B cell (primary cell): ENCODE measurements around the gene TMC3. TPM values are rescaled to one million over a fixed set of nuclear protein-coding genes. Genes with fewer than 3 reads are reported as not detected.
A peak's percentile ranks its signal among the peaks of the same experiment; 100 is the strongest.

ENCODE experiments used
- ATAC-seq: fragments of 200-7000 bp; cut with Tn5 transposase; one replicate; pipeline ENCODE4 v1.10.0; 2021; ENCODE audit warnings: low read depth, mild to moderate bottlenecking, moderate number of reproducible peaks, moderate library complexity
- CTCF ChIA-PET: fragments of 350-600 bp; sonication (Branson Sonifier 250); formaldehyde crosslinking; loops from one replicate; lab custom pipeline; 2021; ENCODE audit warnings: antibody characterized with exemption, inconsistent platforms; lab: Charles Lee
- POLR2A ChIA-PET: fragments of 350-600 bp; sonication (Branson Sonifier 250); formaldehyde crosslinking; loops from one replicate; lab custom pipeline; 2021; ENCODE audit warnings: antibody characterized with exemption; lab: Charles Lee
- DNase-seq: peaks from one replicate; pipeline ENCODE4 v3.0.0; 2013
- H2AFZ ChIP-seq: 2 replicates; pipeline ENCODE4 v1.6.1; 2012; ENCODE audit warnings: mild to moderate bottlenecking, low read depth, low read length; ENCODE audit not compliant: insufficient read depth, poor library complexity, severe bottlenecking
- H3K27ac ChIP-seq, 2 donors: 1 replicate in 1 of 2; 2 replicates in 1 of 2; pipeline ENCODE4 v1.5.1; 2012 to 2013; ENCODE audit warnings: low read length in 2 of 2, mild to moderate bottlenecking in 2 of 2, moderate library complexity in 1 of 2
- H3K27me3 ChIP-seq, 4 experiments: fragments of 200-600 bp in 1 of 4; sonication (generic) in 1 of 4; replicated peaks in 1 of 4; 1 replicate in 2 of 4; 2 replicates in 2 of 4; pipeline versions ENCODE4 v1.6.1 to v1.7.0; 2013 to 2016; ENCODE audit warnings: low read length in 3 of 4, mild to moderate bottlenecking in 2 of 4, mixed read lengths in 1 of 4, moderate library complexity in 1 of 4; ENCODE audit not compliant: insufficient read depth in 4 of 4, control insufficient read depth in 3 of 4; ENCODE audit errors: control extremely low read depth in 1 of 4
- H3K36me3 ChIP-seq, 2 experiments: replicated peaks in 1 of 2; 1 replicate in 1 of 2; 2 replicates in 1 of 2; pipeline versions ENCODE4 v1.6.1 to v1.7.1; 2013; ENCODE audit warnings: low read length in 1 of 2; ENCODE audit not compliant: insufficient read depth in 2 of 2, control insufficient read depth in 1 of 2; ENCODE audit errors: control extremely low read depth in 1 of 2, extremely low read depth in 1 of 2
- H3K4me1 ChIP-seq, 2 donors: fragments of 200-600 bp in 1 of 2; sonication (generic) in 1 of 2; 1 replicate in 1 of 2; 2 replicates in 1 of 2; pipeline versions ENCODE4 v1.5.1 to v1.6.1; 2013 to 2017; ENCODE audit warnings: low read length in 2 of 2; ENCODE audit not compliant: control insufficient read depth in 2 of 2, insufficient read depth in 2 of 2
- H3K4me2 ChIP-seq: replicated peaks from 2 replicates; pipeline ENCODE3; 2012; ENCODE audit warnings: mild to moderate bottlenecking, low read depth, low read length; ENCODE audit not compliant: poor library complexity, severe bottlenecking
- H3K4me3 ChIP-seq, 5 experiments: fragments of 200-600 bp in 1 of 5; sonication (generic) in 1 of 5; 1 replicate in 3 of 5; 2 replicates in 2 of 5; pipeline versions ENCODE4 v1.5.1 to v1.7.0; 2011 to 2016; ENCODE audit warnings: low read length in 4 of 5, mild to moderate bottlenecking in 4 of 5, low read depth in 2 of 5, control low read depth in 1 of 5, moderate library complexity in 1 of 5; ENCODE audit not compliant: insufficient read depth in 1 of 5; ENCODE audit errors: control extremely low read depth in 1 of 5, extremely low read depth in 1 of 5
- H3K79me2 ChIP-seq: fragments of 200-600 bp; sonication (generic); one replicate; pipeline ENCODE4 v1.6.0; 2016; ENCODE audit warnings: low read length; ENCODE audit not compliant: control insufficient read depth, insufficient read depth
- H3K9ac ChIP-seq: fragments of 200-600 bp; sonication (generic); 2 replicates; pipeline ENCODE4 v1.6.1; 2017; ENCODE audit warnings: mild to moderate bottlenecking, low read length, moderate library complexity
- H3K9me3 ChIP-seq, 3 donors: one replicate each; pipeline versions ENCODE4 v1.6.1 to v1.7.1; 2013; ENCODE audit warnings: low read length in 2 of 3; ENCODE audit not compliant: control insufficient read depth in 2 of 3, insufficient read depth in 1 of 3; ENCODE audit errors: control extremely low read depth in 1 of 3
- H4K20me1 ChIP-seq: 2 replicates; pipeline ENCODE4 v1.6.0; 2012; ENCODE audit warnings: mild to moderate bottlenecking, low read length; ENCODE audit not compliant: insufficient read depth, control insufficient read depth, poor library complexity, severe bottlenecking
- H3K27ac Mint-ChIP-seq: one replicate; pipeline ENCODE4 v1.8.0; 2021; ENCODE audit warnings: mixed read lengths
- H3K27me3 Mint-ChIP-seq: one replicate; pipeline ENCODE4 v1.8.0; 2021; ENCODE audit warnings: mixed read lengths
- H3K4me1 Mint-ChIP-seq: one replicate; pipeline ENCODE4 v1.8.0; 2021; ENCODE audit warnings: mixed read lengths
- H3K4me3 Mint-ChIP-seq: one replicate; pipeline ENCODE4 v1.8.0; 2021; ENCODE audit warnings: mixed read lengths
- H3K9me3 Mint-ChIP-seq: one replicate; pipeline ENCODE4 v1.8.0; 2022; ENCODE audit warnings: mixed read lengths; ENCODE audit not compliant: insufficient read depth
- EZH2 ChIP-seq: IDR thresholded peaks from 2 replicates; pipeline ENCODE4 v1.6.1; 2012; ENCODE audit warnings: borderline replicate concordance, low read depth, mild to moderate bottlenecking, moderate library complexity, low read length; ENCODE audit not compliant: insufficient read depth, poor library complexity, severe bottlenecking
- WGBS: methylation state at CpG from one replicate; pipeline ENCODE4 v1.1.5; 2013; ENCODE audit warnings: missing lambda C conversion rate; ENCODE audit not compliant: insufficient coverage; 5-methylcytosine and 5-hydroxymethylcytosine counted together
- intact Hi-C: fragments of 100-400 bp; cut with micrococcal nuclease; formaldehyde crosslinking; loops from one replicate; pipeline ENCODE4 v1.10.0; 2022
- polyA plus RNA-seq: library from polyadenylated mRNA; depleted of rRNA; stranded (reverse); fragments of >200 nt; gene quantifications from 2 replicates; pipeline ENCODE4 v1.2.3, GENCODE V29; 2012
- total RNA-seq, 2 donors: library from RNA; stranded (reverse); fragments of 120-200 nt in 1 of 2; gene quantifications; 1 replicate in 1 of 2; 2 replicates in 1 of 2; pipeline versions ENCODE4 v1.2.3 to v1.2.4, GENCODE V29; 2013 to 2022
- TF ChIP-seq, protein P1 (sequence below): fragments of 200-600 bp; IDR thresholded peaks from one replicate; pipeline ENCODE4 v1.8.0; 2022; ENCODE audit warnings: antibody characterized with exemption, mild to moderate bottlenecking

TMC3 gene
- total and polyA plus RNA-seq, 2 donors (not counting 1 experiment from before 2014, with no cell fraction given), result not detected

- peak overlapping the region; percentile 93 for H3K4me2 ChIP-seq
- peaks cover 30% of the 10 kb centered on the region for H4K20me1 ChIP-seq
- peak overlapping the region; percentile 98 for H3K27ac Mint-ChIP-seq
- intact Hi-C loops, result no loop called here
- ATAC-seq (no peak), DNase-seq (no peak)
- peaks cover 92% of the 10 kb centered on the region for H3K4me1 Mint-ChIP-seq
- H3K4me1 ChIP-seq, result peaks cover 54 to 86% of the 10 kb centered on the region in 2 donors
- no peak overlapping the region for H2AFZ ChIP-seq
- H3K9ac ChIP-seq, result peak overlapping the region; percentile 95
- TF ChIP-seq, protein P1, sequence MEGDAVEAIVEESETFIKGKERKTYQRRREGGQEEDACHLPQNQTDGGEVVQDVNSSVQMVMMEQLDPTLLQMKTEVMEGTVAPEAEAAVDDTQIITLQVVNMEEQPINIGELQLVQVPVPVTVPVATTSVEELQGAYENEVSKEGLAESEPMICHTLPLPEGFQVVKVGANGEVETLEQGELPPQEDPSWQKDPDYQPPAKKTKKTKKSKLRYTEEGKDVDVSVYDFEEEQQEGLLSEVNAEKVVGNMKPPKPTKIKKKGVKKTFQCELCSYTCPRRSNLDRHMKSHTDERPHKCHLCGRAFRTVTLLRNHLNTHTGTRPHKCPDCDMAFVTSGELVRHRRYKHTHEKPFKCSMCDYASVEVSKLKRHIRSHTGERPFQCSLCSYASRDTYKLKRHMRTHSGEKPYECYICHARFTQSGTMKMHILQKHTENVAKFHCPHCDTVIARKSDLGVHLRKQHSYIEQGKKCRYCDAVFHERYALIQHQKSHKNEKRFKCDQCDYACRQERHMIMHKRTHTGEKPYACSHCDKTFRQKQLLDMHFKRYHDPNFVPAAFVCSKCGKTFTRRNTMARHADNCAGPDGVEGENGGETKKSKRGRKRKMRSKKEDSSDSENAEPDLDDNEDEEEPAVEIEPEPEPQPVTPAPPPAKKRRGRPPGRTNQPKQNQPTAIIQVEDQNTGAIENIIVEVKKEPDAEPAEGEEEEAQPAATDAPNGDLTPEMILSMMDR, result no peak
- no peak for TF ChIP-seq EZH2
- no peaks in the 10 kb centered on the region for H3K27me3 ChIP-seq
- WGBS, result 0% methylated on average over 2 of the region's 3 CpGs
- ChIA-PET CTCF (interaction anchor here (1.0 to 8.7 kb wide), 11 partner anchors 8 to 141 kb away, joined by 3 to 146 read pairs (median 10); partner anchors contain the start of gene STARD5), POLR2A (interaction anchor here (0.8 to 6.9 kb wide), 4 partner anchors 10 to 22 kb away, joined by 3 to 63 read pairs (median 8); no protein-coding TSS in a partner anchor)
- H3K27ac ChIP-seq, result peak overlapping the region; percentile 95 to 98
- peak overlapping the region; percentile 79 to 100 (median 87) for H3K4me3 ChIP-seq
- H3K9me3 ChIP-seq, result no peaks in the 10 kb centered on the region
- no peaks in the 10 kb centered on the region for H3K27me3 Mint-ChIP-seq
- no peaks in the 10 kb centered on the region for H3K9me3 Mint-ChIP-seq
- H3K4me3 Mint-ChIP-seq, result peak overlapping the region; percentile 100
- H3K36me3 ChIP-seq, result peaks cover 19 to 59% of the 10 kb centered on the region in 2 experiments
- peaks cover 94% of the 10 kb centered on the region for H3K79me2 ChIP-seq
Measured at GRCh38 chr15:81297147-81297572, 76.9 kb downstream of the TMC3 start.

DNA sequence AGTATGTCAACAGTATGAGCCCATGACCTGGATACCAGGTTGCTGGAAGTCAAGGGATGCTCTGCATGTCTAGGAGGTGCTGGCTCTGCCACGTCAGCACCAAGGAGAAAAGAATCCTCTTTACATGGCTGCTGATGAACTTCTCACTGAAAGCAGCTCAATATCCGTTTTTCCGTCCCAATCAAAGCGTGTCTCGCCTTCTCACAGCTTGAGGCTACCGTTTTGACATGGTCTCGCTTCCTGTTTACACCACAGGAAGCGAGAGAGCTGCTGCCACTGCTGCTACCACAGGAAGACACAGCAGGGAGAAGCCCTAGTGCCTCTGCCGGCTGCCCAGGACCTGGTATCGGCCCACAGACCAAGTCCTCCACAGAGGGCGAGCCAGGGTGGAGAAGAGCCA is 77.3 kb downstream of the TMC3 start:
- Histone ChIP-seq H3K27me3 (no peaks in the 10 kb centered on the region), H3K4me2 (peak overlapping the region; percentile 93), H3K9ac (peak overlapping the region; percentile 95), H3K9me3 (no peaks in the 10 kb centered on the region), H3K79me2 (peaks cover 94% of the 10 kb centered on the region), H3K27ac (peak overlapping the region; percentile 95 to 98), H4K20me1 (peaks cover 25% of the 10 kb centered on the region), H2AFZ (peak overlapping the region; percentile 19), H3K4me1 (peaks cover 54 to 86% of the 10 kb centered on the region in 2 donors), H3K36me3 (peaks cover 19 to 54% of the 10 kb centered on the region in 2 experiments), H3K4me3 (peak overlapping the region; percentile 79 to 100 (median 87))
- CTCF ChIA-PET, result interaction anchor here (0.8 to 8.7 kb wide), 13 partner anchors 8 to 140 kb away, joined by 3 to 146 read pairs (median 9); partner anchors contain the start of gene STARD5
- no peaks in the 10 kb centered on the region for H3K9me3 Mint-ChIP-seq
- peaks cover 92% of the 10 kb centered on the region for H3K4me1 Mint-ChIP-seq
- peak overlapping the region; percentile 100 for H3K4me3 Mint-ChIP-seq
- TF ChIP-seq, protein P1, result no peak
- H3K27me3 Mint-ChIP-seq, result no peaks in the 10 kb centered on the region
- WGBS, result 0% methylated on average over 11 of the region's 11 CpGs
- peak overlapping the region; percentile 98 for H3K27ac Mint-ChIP-seq
- DNase-seq (peak; percentile 89), ATAC-seq (peak; percentile 39)
- intact Hi-C loops, result loop anchor here (1.0 kb wide), 2 partner anchors 10 to 15 kb away; no protein-coding TSS in a partner anchor
- POLR2A ChIA-PET, result interaction anchor here (0.7 to 6.9 kb wide), 5 partner anchors 10 to 27 kb away, joined by 3 to 63 read pairs (median 4); partner anchors contain the start of gene STARD5
